GM19463 (cell line): ENCODE results near the gene UNC13B.

ENCODE experiments used
- ATAC-seq: cut with Tn5 transposase; IDR thresholded peaks from one replicate; pipeline ENCODE4 v1.9.1; 2021; ENCODE audit warnings: mild to moderate bottlenecking, moderate library complexity; ENCODE audit not compliant: unreplicated experiment

Gene UNC13B

GRCh38 chr9:35318741-35319140 lies 156.9 kb downstream of the UNC13B start:
- no peak for ATAC-seq

- ATAC-seq: no peak
Measured at GRCh38 chr9:35322075-35322885, 160.5 kb downstream of the UNC13B start.

- no peak for ATAC-seq
Measured at GRCh38 chr9:35324966-35325365, 163.2 kb downstream of the UNC13B start.

- ATAC-seq: no peak
Measured at GRCh38 chr9:35333551-35333950, 171.7 kb downstream of the UNC13B start.

GRCh38 chr9:35335164-35335563 lies 173.4 kb downstream of the UNC13B start:
- no peak for ATAC-seq

- ATAC-seq: no peak
Measured at GRCh38 chr9:35338086-35338485, 176.3 kb downstream of the UNC13B start.

GRCh38 chr9:35338561-35339274 lies 176.9 kb downstream of the UNC13B start:
- ATAC-seq: no peak

- no peak for ATAC-seq
Measured at GRCh38 chr9:35340046-35340445, 178.2 kb downstream of the UNC13B start.

GRCh38 chr9:35341021-35341420 lies 179.2 kb downstream of the UNC13B start:
- no peak for ATAC-seq

- no peak for ATAC-seq
Measured at GRCh38 chr9:35341585-35341984, 179.8 kb downstream of the UNC13B start.

GRCh38 chr9:35342221-35342958 lies 180.6 kb downstream of the UNC13B start:
- ATAC-seq: no peak

GRCh38 chr9:35348109-35348508 lies 186.3 kb downstream of the UNC13B start:
- ATAC-seq: no peak

- no peak for ATAC-seq
Measured at GRCh38 chr9:35349287-35349990, 187.6 kb downstream of the UNC13B start.

- no peak for ATAC-seq
Measured at GRCh38 chr9:35350212-35350611, 188.4 kb downstream of the UNC13B start.

GRCh38 chr9:35350827-35351549 lies 189.2 kb downstream of the UNC13B start:
- ATAC-seq: no peak

GRCh38 chr9:35353731-35354365 lies 192.0 kb downstream of the UNC13B start:
- ATAC-seq: no peak

GRCh38 chr9:35355939-35356338 lies 194.1 kb downstream of the UNC13B start:
- ATAC-seq: no peak

- ATAC-seq: no peak
Measured at GRCh38 chr9:35357116-35357515, 195.3 kb downstream of the UNC13B start.

- ATAC-seq: no peak
Measured at GRCh38 chr9:35357826-35358225, 196.0 kb downstream of the UNC13B start.
